Measurements from ENCODE around the gene ANKDD1B.
"Not testable (repeated sequence)": the region's sequence is repeated elsewhere in the genome, so short reads cannot be mapped to it uniquely, and the experiment has no call there.

ANKDD1B gene

GRCh38 chr5:75663579-75664284, 52.5 kb downstream of the ANKDD1B start:
- peak; percentile 50 for DNase-seq

- DNase-seq, result no peak
Observed at GRCh38 chr5:75664979-75665378, 53.7 kb downstream of the ANKDD1B start.

- no peak for DNase-seq
Observed at GRCh38 chr5:75666801-75667200, 55.5 kb downstream of the ANKDD1B start.

- DNase-seq, result no peak
Observed at GRCh38 chr5:75667586-75667985, 56.3 kb downstream of the ANKDD1B start.

GRCh38 chr5:75668445-75668844, 57.2 kb downstream of the ANKDD1B start:
- no peak for DNase-seq

- no peak for DNase-seq
Observed at GRCh38 chr5:75668977-75669689, 57.9 kb downstream of the ANKDD1B start.

GRCh38 chr5:75670577-75670976, 59.3 kb downstream of the ANKDD1B start:
- no peak for DNase-seq

GRCh38 chr5:75671506-75671905, 60.3 kb downstream of the ANKDD1B start:
- DNase-seq, result no peak

GRCh38 chr5:75672616-75673015, 61.4 kb downstream of the ANKDD1B start:
- no peak for DNase-seq

- DNase-seq, result no peak
Observed at GRCh38 chr5:75675783-75676182, 64.5 kb downstream of the ANKDD1B start.

- DNase-seq, result no peak
Observed at GRCh38 chr5:75677607-75678006, 66.4 kb downstream of the ANKDD1B start.

GRCh38 chr5:75678155-75678554, 66.9 kb downstream of the ANKDD1B start:
- DNase-seq, result no peak

GRCh38 chr5:75681125-75681830, 70.0 kb downstream of the ANKDD1B start:
- peak; percentile 78 for DNase-seq

GRCh38 chr5:75685141-75685540, 73.9 kb downstream of the ANKDD1B start:
- no peak for DNase-seq

- DNase-seq, result no peak
Observed at GRCh38 chr5:75686480-75686879, 75.2 kb downstream of the ANKDD1B start.

- DNase-seq, result no peak
Observed at GRCh38 chr5:75690669-75691068, 79.4 kb downstream of the ANKDD1B start.

- DNase-seq, result no peak
Observed at GRCh38 chr5:75694781-75695180, 83.5 kb downstream of the ANKDD1B start.

GRCh38 chr5:75695472-75696351, 84.5 kb downstream of the ANKDD1B start:
- not testable (repeated sequence) for DNase-seq

- DNase-seq, result no peak
Observed at GRCh38 chr5:75701856-75702255, 90.6 kb downstream of the ANKDD1B start.

GRCh38 chr5:75706016-75706415, 94.8 kb downstream of the ANKDD1B start:
- no peak for DNase-seq

- DNase-seq, result no peak
Observed at GRCh38 chr5:75706775-75707174, 95.5 kb downstream of the ANKDD1B start.

- DNase-seq, result no peak
Observed at GRCh38 chr5:75707911-75708509, 96.8 kb downstream of the ANKDD1B start.
